ENCODE measurements around the gene PNLIPRP2.

Gene PNLIPRP2

DNA sequence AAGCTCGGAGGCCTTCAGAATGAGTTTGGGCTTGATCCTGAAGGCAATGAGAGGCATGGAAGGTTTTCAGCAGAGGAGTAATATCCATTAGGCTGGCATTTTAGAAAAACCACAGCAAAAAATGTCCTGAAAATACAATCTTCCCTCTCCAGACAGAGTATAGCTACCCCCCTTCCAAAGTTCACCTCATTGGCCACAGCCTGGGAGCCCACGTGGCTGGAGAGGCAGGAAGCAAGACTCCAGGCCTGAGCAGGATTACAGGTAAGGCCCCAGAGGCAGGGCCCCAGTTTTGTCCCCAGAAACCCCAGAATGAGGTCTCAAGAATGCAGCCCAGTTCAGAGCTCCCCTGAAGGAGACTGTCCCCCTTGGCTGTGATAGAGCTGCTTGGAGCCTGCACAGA, 24.7 kb upstream of the PNLIPRP2 start:
- H3K36me3 ChIP-seq (ENCODE audit: control insufficient read depth, insufficient read depth, low read length): no peaks in the 10 kb centered on the region
- H3K4me1 ChIP-seq: no peaks in the 10 kb centered on the region
- H3K9ac ChIP-seq: no peak overlapping the region
- no peak overlapping the region for H3K27ac ChIP-seq
- no peaks in the 10 kb centered on the region for H3K79me2 ChIP-seq
- H3K9me3 ChIP-seq (ENCODE audit: control insufficient read depth, low read length): no peaks in the 10 kb centered on the region
- no peak overlapping the region for H3K4me2 ChIP-seq (ENCODE audit: low read length)
- TF ChIP-seq CTCF (IDR thresholded peaks at IDR 0.05): no peak
- H3K4me3 ChIP-seq (ENCODE audit: low read depth, low read length): no peak overlapping the region
- no peak overlapping the region for H2AFZ ChIP-seq
- no peaks in the 10 kb centered on the region for H3K27me3 ChIP-seq (ENCODE audit: control insufficient read depth, insufficient read depth, low read length)

- Histone ChIP-seq H3K79me2 (no peaks in the 10 kb centered on the region), H3K27ac (no peak overlapping the region), H3K9ac (no peak overlapping the region), H3K4me3 (ENCODE audit: low read depth, low read length) (no peak overlapping the region), H3K9me3 (ENCODE audit: control insufficient read depth, low read length) (no peaks in the 10 kb centered on the region), H3K36me3 (ENCODE audit: control insufficient read depth, insufficient read depth, low read length) (no peaks in the 10 kb centered on the region), H3K27me3 (ENCODE audit: control insufficient read depth, insufficient read depth, low read length) (no peaks in the 10 kb centered on the region), H2AFZ (no peak overlapping the region), H3K4me1 (no peaks in the 10 kb centered on the region), H3K4me2 (ENCODE audit: low read length) (no peak overlapping the region)
- TF ChIP-seq CTCF (IDR thresholded peaks at IDR 0.05): no peak
Observed at GRCh38 chr10:116597543-116597942, 23.2 kb upstream of the PNLIPRP2 start.

- Histone ChIP-seq H3K79me2 (no peaks in the 10 kb centered on the region), H3K27me3 (ENCODE audit: control insufficient read depth, insufficient read depth, low read length) (no peaks in the 10 kb centered on the region), H3K9me3 (ENCODE audit: control insufficient read depth, low read length) (no peaks in the 10 kb centered on the region), H3K4me1 (no peaks in the 10 kb centered on the region), H3K4me2 (ENCODE audit: low read length) (no peak overlapping the region), H2AFZ (no peak overlapping the region), H3K36me3 (ENCODE audit: control insufficient read depth, insufficient read depth, low read length) (no peaks in the 10 kb centered on the region), H3K27ac (no peak overlapping the region), H3K9ac (no peak overlapping the region), H3K4me3 (ENCODE audit: low read depth, low read length) (no peak overlapping the region)
- TF ChIP-seq CTCF (IDR thresholded peaks at IDR 0.05): no peak
Observed at GRCh38 chr10:116598329-116598728, 22.4 kb upstream of the PNLIPRP2 start.

DNA sequence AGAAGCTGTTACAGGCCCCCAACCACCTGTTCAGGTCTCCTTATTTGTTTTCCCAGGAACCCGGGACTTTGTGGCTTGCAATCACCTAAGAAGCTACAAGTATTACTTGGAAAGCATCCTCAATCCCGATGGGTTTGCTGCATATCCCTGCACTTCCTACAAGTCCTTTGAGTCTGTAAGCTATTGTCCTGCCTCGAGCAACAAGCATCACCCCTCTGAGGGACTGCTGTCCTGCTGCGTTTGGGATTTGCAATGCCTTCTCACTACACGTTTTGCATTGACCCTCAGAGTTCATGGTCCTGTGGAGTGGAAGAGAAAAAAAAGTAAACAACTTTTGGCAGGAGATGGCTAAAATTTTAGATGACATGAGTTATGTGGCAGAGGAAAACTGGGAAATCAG, 20.8 kb upstream of the PNLIPRP2 start:
- no peak overlapping the region for H3K27ac ChIP-seq
- no peaks in the 10 kb centered on the region for H3K9me3 ChIP-seq (ENCODE audit: control insufficient read depth, low read length)
- H3K27me3 ChIP-seq (ENCODE audit: control insufficient read depth, insufficient read depth, low read length): no peaks in the 10 kb centered on the region
- no peak for TF ChIP-seq CTCF (IDR thresholded peaks at IDR 0.05)
- H2AFZ ChIP-seq: no peak overlapping the region
- no peaks in the 10 kb centered on the region for H3K36me3 ChIP-seq (ENCODE audit: control insufficient read depth, insufficient read depth, low read length)
- H3K9ac ChIP-seq: no peak overlapping the region
- H3K4me2 ChIP-seq (ENCODE audit: low read length): no peak overlapping the region
- H3K79me2 ChIP-seq: no peaks in the 10 kb centered on the region
- no peak overlapping the region for H3K4me3 ChIP-seq (ENCODE audit: low read depth, low read length)
- no peaks in the 10 kb centered on the region for H3K4me1 ChIP-seq

- Histone ChIP-seq H3K79me2 (no peaks in the 10 kb centered on the region), H3K9ac (no peak overlapping the region), H3K9me3 (ENCODE audit: control insufficient read depth, low read length) (no peaks in the 10 kb centered on the region), H3K4me3 (ENCODE audit: low read depth, low read length) (no peak overlapping the region), H3K27me3 (ENCODE audit: control insufficient read depth, insufficient read depth, low read length) (no peaks in the 10 kb centered on the region), H3K4me2 (ENCODE audit: low read length) (no peak overlapping the region), H2AFZ (no peak overlapping the region), H3K27ac (no peak overlapping the region), H3K36me3 (ENCODE audit: control insufficient read depth, insufficient read depth, low read length) (no peaks in the 10 kb centered on the region), H3K4me1 (no peaks in the 10 kb centered on the region)
- TF ChIP-seq CTCF (IDR thresholded peaks at IDR 0.05): no peak
Observed at GRCh38 chr10:116602648-116603400, 17.9 kb upstream of the PNLIPRP2 start.

Data from parathyroid adenoma (tissue), 2 donors.